GM21390 (cell line): ENCODE measurements around the gene FTCDNL1.
A peak's percentile ranks its signal among the peaks of the same experiment; 100 is the strongest.

ENCODE experiments used
- ATAC-seq: cut with Tn5 transposase; IDR thresholded peaks from one replicate; pipeline ENCODE4 v1.9.1; 2021; ENCODE audit not compliant: unreplicated experiment

The FTCDNL1 gene

DNA sequence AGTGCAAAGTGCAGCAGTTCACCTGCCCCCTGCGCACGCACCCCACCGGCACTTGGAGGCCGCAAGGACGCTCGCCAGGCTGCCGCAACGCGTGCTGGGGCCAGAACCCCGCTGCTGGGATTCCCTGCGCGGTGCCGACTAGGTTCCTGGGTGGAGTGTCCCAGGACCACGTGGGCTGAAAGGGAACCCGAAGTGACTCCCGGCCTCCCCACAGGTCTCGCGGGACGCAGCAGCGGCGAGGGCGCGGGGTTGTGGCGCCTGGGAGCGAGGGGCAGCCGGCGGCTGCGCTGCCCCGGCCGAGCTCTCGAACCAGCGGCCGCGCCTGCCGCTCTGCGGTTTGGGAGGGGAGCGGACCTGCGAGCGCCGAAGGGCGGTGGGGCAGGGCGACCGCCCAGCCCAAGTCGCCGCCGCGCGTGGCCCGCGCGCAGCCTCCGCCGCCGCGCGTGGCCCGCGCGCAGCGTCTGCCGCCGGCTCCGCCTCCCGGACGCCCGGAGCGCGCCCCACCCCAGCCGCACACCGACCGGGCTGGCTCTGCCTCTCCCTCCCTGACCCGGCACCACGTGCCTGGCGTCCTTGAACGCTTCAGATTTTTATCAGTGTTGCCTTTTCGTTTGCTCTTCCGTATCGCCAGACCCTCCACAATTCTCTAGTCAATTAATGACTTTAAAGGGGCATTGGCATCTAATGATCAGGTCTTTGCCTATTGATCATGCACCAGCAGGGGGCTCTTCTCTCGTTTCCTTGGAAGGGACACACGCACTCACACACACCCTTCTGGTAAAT is at the start of gene FTCDNL1:
FTCDNL1 (minus strand) TSS at position 475 of the 783 bp plus-strand sequence. CDS start 2,230 bp downstream, outside the sequence.
- peak; percentile 96 for ATAC-seq

- no peak for ATAC-seq
These were observed 45.6 kb upstream of the FTCDNL1 start for GRCh38 chr2:199896617-199897016.

DNA sequence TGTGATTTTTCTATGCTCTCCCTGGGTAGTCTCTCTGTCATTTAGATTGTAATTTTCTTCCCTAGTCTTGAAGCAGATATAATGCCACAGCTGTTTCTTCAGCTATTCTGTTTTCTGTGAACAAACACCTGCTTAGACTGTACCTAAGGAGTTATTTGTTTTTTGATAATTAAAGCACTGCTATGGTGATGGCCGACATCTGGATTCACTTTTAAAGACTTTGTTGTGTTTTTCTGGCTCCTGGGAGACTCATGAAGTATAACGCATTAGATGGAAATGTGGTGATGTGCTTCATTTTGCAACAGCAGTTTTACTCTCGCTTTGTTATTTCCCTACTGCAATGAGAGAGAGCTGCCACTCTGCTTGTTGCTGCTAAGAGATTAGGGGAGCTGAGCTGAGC is 44.4 kb upstream of the FTCDNL1 start:
- no peak for ATAC-seq

GRCh38 chr2:199883474-199884212 is 32.7 kb upstream of the FTCDNL1 start:
- no peak for ATAC-seq

GRCh38 chr2:199882667-199883066 is 31.7 kb upstream of the FTCDNL1 start:
- no peak for ATAC-seq

DNA sequence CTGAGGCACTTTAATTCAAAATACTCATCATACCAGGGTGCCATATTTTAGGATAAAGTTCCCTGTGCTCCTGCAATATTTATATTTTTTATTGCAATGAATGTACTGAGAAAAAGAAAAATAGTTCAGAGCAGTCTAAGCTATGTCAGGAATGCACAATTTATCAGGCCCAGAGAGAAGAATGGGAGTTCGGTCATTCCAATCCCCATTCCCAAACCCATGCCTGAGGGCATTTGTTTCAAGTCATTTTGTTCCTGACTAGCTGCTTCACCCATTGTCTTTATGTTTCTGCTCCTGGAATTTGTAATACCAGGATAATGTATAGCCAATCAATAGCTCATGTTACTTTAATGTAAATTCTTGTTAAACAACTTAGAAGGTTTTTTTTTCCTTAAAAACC is 24.4 kb upstream of the FTCDNL1 start:
- ATAC-seq = no peak

GRCh38 chr2:199874209-199874608 is 23.2 kb upstream of the FTCDNL1 start:
- no peak for ATAC-seq

DNA sequence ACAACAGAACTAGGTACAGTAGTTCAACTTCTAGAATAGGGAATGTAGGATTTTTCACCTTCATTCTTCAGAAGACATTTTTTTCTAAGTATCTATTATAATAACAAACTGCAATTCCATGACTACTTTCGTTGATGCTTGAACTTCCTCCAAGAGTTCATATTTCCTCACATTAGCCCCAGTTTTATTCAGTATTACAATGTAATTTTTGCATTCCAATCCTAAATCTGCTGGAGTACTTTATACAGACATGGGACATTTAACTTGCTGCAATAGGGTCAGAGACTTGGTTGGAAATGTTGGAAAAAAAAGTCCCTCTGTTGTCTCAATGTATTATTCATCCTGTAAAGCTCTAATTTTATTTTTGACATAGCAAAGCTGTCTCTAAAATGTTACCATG is 19.6 kb upstream of the FTCDNL1 start:
- no peak for ATAC-seq

- ATAC-seq = no peak
These were observed 18.7 kb upstream of the FTCDNL1 start for GRCh38 chr2:199869653-199870052.

DNA sequence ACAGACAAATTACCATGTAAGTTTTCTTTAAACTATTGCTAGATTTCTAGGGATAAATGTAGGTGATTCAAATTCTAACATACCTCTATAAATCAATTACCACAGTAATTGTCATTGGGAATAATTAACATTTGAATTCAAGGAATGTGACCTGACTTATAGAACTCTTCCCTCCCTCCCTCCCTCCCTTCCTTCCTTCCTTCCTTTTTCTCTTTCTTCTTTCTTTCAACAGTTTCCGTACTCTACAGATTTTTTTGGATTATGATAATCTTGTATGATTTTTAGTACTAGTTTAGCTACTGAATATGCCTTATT is 18.2 kb upstream of the FTCDNL1 start:
- ATAC-seq = no peak

GRCh38 chr2:199868431-199869226 is 17.6 kb upstream of the FTCDNL1 start:
- no peak for ATAC-seq

- ATAC-seq = no peak
These were observed 14.9 kb upstream of the FTCDNL1 start for GRCh38 chr2:199865905-199866304.

DNA sequence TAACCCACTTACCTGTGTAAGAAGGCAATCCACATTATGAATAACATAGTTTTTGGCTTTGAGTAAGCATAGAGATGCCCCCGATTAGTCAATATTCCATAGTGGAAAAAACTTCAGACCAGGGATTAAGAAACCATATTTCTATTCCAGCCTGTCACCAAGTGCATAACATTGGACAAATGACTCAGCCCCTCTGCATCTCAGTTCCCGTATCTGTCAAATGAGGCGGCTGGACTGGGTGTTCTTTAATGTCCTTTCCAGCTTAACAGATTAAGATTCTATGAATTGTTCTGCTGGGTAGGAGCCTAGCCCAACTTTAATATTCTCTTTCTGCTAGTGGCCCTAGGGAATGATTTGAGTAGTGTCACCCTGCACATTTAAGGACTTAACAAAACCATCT is 11.8 kb upstream of the FTCDNL1 start:
- ATAC-seq = no peak

DNA sequence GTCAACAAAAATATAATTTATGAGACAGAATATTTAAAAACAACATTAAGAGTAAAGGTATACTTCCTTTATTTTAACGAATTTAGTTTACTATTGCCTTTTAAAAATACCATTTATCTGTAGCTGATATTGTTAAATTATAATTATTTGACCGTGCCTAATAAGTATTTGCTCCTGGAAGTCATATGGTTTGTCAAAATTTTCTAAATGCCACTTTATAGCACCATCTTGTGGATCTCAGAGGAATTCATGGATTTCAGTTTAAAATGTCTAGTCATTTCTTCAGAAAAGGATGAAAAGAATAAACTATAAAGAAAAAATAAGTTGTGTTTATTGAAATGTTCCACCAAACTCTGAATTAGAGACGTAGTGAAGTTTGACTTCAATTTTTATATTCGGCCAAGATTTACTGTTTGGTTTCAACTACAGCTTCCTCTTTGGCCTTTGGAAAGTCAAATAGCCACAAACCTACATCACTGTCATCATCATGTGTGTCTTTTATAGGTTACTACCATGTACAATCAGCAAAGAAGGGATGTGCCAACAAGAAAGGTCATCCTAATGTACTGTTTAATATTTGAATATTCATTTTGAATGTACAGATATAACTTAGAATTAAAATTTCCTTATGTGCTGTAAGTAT is 10.3 kb upstream of the FTCDNL1 start:
- ATAC-seq = peak; percentile 51

- ATAC-seq = no peak
These were observed 4.8 kb upstream of the FTCDNL1 start for GRCh38 chr2:199855812-199856211.

GRCh38 chr2:199851883-199852282 is 891 bp upstream of the FTCDNL1 start:
- ATAC-seq = no peak

- no peak for ATAC-seq
These were observed 464 bp upstream of the FTCDNL1 start for GRCh38 chr2:199851501-199851810.

GRCh38 chr2:199850218-199850717 is 724 bp downstream of the FTCDNL1 start:
- ATAC-seq = no peak

DNA sequence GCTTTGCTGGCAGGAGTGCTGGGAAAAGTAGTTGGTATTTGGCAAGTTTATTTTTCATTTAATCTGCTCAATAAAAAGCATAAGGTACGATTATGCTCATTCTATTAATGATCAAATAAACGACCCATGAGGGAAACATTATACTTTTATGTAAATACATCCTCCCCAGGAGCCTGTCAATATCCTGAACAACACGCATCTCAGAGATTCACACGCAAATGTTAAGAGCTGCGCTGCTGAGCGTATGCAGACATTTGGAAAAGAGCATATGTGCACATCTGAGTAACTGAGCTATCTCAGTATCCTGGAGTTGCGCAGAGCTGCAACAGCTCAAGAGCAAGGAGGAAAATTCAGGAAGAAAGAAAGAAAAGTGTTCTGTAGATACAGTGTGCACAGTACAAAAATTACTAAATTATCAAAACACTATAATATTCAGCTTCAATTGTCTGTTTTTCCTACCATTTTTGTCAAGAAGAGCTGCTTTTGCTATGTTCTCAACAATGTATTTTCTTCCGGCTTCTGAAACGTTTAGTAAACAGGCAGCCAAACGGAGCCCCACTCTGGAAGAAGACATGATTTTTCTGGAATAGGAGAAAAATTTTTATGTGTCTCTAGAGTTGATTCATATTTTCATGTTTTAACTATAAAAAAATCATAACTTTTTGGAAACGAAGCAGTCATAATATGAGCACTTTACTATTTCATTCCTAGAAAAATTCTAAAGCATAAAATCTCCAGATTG is 2.4 kb downstream of the FTCDNL1 start:
- no peak for ATAC-seq

DNA sequence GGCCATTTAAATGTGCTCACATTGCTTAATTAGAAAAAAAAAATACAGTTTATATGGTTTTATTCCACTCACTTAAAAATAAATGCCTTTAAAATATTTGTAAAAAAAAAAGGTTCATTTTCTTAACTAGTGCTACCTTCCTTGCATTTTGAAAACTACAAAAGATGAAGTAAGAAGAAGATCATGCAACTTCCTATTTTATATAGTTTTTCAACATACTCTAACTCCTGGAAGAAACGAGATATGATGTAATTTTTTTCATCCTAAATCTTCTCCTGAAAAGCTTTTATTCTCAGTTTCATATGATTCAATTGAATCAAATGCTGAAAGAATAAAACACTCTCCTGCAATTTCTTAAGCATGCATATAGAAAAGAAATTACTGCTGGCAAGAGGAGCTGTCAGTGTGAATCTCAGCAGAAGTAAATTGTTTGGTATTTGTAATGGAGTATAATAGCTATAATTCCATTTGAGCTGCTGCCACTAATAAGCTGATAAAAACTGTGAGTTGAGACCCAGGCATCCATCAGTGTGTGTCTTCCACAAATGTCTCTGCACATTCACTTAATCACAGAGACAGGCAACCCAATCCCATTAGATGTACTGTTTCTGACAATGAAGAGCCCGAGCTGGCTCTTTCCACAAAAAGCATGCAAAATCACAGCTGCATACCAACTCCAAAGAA is 3.7 kb downstream of the FTCDNL1 start:
- ATAC-seq = no peak
